ENCODE measurements around the gene GRIK5. TPM values are rescaled to one million over a fixed set of nuclear protein-coding genes. Genes with fewer than 3 reads are reported as not detected.

Gene GRIK5, protein sequence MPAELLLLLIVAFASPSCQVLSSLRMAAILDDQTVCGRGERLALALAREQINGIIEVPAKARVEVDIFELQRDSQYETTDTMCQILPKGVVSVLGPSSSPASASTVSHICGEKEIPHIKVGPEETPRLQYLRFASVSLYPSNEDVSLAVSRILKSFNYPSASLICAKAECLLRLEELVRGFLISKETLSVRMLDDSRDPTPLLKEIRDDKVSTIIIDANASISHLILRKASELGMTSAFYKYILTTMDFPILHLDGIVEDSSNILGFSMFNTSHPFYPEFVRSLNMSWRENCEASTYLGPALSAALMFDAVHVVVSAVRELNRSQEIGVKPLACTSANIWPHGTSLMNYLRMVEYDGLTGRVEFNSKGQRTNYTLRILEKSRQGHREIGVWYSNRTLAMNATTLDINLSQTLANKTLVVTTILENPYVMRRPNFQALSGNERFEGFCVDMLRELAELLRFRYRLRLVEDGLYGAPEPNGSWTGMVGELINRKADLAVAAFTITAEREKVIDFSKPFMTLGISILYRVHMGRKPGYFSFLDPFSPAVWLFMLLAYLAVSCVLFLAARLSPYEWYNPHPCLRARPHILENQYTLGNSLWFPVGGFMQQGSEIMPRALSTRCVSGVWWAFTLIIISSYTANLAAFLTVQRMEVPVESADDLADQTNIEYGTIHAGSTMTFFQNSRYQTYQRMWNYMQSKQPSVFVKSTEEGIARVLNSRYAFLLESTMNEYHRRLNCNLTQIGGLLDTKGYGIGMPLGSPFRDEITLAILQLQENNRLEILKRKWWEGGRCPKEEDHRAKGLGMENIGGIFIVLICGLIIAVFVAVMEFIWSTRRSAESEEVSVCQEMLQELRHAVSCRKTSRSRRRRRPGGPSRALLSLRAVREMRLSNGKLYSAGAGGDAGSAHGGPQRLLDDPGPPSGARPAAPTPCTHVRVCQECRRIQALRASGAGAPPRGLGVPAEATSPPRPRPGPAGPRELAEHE
- total RNA-seq = 16.2 TPM
- polyA plus RNA-seq (ENCODE audit: insufficient read depth, low read depth, low replicate concordance) = 8.9 TPM
- long read RNA-seq, donor 1 = 0 reads
- long read RNA-seq, donor 2, partial matches to known transcripts = 5 of 7 reads
- long read RNA-seq, donor 2, other reads (novel, unspliced or antisense) = 0 of 7 reads
- long read RNA-seq, donor 3 = 0 reads
- long read RNA-seq, donor 4, partial matches to known transcripts = 5 of 6 reads
- long read RNA-seq, donor 4, other reads (novel, unspliced or antisense) = 0 of 6 reads
- long read RNA-seq, donor 5, partial matches to known transcripts = 0 of 1 reads
- long read RNA-seq, donor 5, other reads (novel, unspliced or antisense) = 0 of 1 reads
- long read RNA-seq, donor 6, partial matches to known transcripts = 0 of 1 reads
- long read RNA-seq, donor 6, other reads (novel, unspliced or antisense) = 0 of 1 reads
- long read RNA-seq, donor 7, partial matches to known transcripts = 4 of 6 reads
- long read RNA-seq, donor 7, other reads (novel, unspliced or antisense) = 2 of 6 reads
- long read RNA-seq, donor 8, partial matches to known transcripts = 0 of 1 reads
- long read RNA-seq, donor 8, other reads (novel, unspliced or antisense) = 0 of 1 reads
- long read RNA-seq, donor 9, partial matches to known transcripts = 0 of 1 reads
- long read RNA-seq, donor 9, other reads (novel, unspliced or antisense) = 0 of 1 reads
- long read RNA-seq, donor 10, partial matches to known transcripts = 0 of 2 reads
- long read RNA-seq, donor 10, other reads (novel, unspliced or antisense) = 0 of 2 reads

DNA sequence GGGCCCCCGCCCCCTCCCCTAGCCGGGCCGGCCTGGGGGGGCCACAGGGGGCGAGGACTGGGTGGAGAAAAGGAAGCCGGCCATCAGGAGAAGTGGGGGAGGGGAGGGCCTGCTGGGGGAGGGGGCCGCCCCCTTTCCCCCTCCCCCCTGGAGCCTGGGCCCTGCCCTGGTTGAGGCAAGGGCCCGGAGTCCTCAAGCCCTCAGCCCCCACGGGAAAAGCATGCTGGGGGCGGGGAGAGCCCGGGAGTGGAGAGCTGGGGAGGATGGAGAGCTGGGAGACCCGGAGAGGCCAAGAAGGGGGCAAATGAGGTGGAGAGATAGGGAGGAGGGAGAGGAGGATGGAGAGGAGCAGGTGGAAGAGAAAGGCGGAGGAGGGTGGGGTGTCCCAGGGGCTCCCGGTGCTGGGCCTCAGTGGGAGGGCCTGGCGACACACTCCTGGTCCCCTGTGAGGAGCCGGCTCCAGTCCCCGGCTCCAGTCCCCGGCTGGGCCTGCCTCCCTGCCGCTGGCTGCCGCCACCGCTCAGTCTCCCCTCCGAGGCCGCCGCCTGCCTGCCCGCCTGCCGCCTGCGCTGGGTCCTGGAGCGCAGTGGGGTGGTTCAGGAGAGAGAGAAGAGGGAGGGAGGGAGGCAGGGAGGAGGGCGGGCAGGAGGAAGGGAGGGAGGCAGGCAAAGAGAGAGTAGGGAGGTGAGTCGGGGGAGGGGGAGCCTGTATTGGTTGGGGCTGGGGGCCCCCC is at the start of gene GRIK5:
TSS of gene GRIK5 (minus strand) at position 588 of the 733 bp plus-strand sequence. CDS start 4,436 bp downstream, outside the sequence.
- H3K27me3 ChIP-seq (ENCODE audit: control insufficient read depth, insufficient read depth, low read length) = no peaks in the 10 kb centered on the region
- intact Hi-C loops (cut with DNase I) = no loop called here
- peak within 1 kb of the TSS in 2 of 3 donors; percentile 39 to 44 for H3K4me3 ChIP-seq (ENCODE audit: low read length in 3 of 3)
- H3K27ac ChIP-seq (ENCODE audit: low read depth in 2 of 2, low read length in 2 of 2) = no peak within 1 kb of the TSS
- no peaks in the 10 kb centered on the region for H3K9me3 ChIP-seq (ENCODE audit: control insufficient read depth in 2 of 3, insufficient read depth in 1 of 3, low read length in 3 of 3)
- DNase-seq (peak; percentile 58 to 81 (median 68)), FAIRE-seq (no peak)
- H3K4me1 ChIP-seq (ENCODE audit: control insufficient read depth in 2 of 3, insufficient read depth in 2 of 3, low read depth in 1 of 3, low read length in 3 of 3) = peaks cover 0 to 4% (median 2%) of the 10 kb centered on the region in 3 donors
- H3K36me3 ChIP-seq (ENCODE audit: control insufficient read depth in 2 of 3, insufficient read depth in 3 of 3, low read length in 3 of 3) = no peaks in the 10 kb centered on the region
- no peak for TF ChIP-seq CTCF (IDR thresholded peaks at IDR 0.05; ENCODE audit: borderline replicate concordance, extremely low read depth, insufficient read depth)
- peak within 1 kb of the TSS in 1 of 3 donors; percentile 58 for H3K9ac ChIP-seq (ENCODE audit: low read length in 3 of 3)

GRCh38 chr19:42117076-42117475 is 47.1 kb upstream of the GRIK5 start:
- intact Hi-C loops (cut with DNase I) = no loop called here
- Histone ChIP-seq H3K4me3 (ENCODE audit: low read length in 3 of 3) (no peak overlapping the region), H3K4me1 (ENCODE audit: control insufficient read depth in 2 of 3, insufficient read depth in 2 of 3, low read depth in 1 of 3, low read length in 3 of 3) (peaks cover 0 to 3% (median 0%) of the 10 kb centered on the region in 3 donors), H3K27ac (ENCODE audit: low read depth in 2 of 2, low read length in 2 of 2) (no peak overlapping the region), H3K27me3 (ENCODE audit: control insufficient read depth, insufficient read depth, low read length) (no peaks in the 10 kb centered on the region), H3K9me3 (ENCODE audit: control insufficient read depth in 2 of 3, insufficient read depth in 1 of 3, low read length in 3 of 3) (no peaks in the 10 kb centered on the region), H3K36me3 (ENCODE audit: control insufficient read depth in 2 of 3, insufficient read depth in 3 of 3, low read length in 3 of 3) (no peaks in the 10 kb centered on the region), H3K9ac (ENCODE audit: low read length in 3 of 3) (no peak overlapping the region)
- no peak for DNase-seq
- no peak for FAIRE-seq
- no peak for TF ChIP-seq CTCF (IDR thresholded peaks at IDR 0.05; ENCODE audit: borderline replicate concordance, extremely low read depth, insufficient read depth)

All from kidney (tissue), 22 donors.